HFFc6 (cell line): ENCODE results near the gene NPM1. TPM values are rescaled to one million over a fixed set of nuclear protein-coding genes. Genes with fewer than 3 reads are reported as not detected.

ENCODE experiments used
- DNase-seq: peaks from one replicate; pipeline ENCODE4 v3.0.0-alpha.2; 2018
- H3K27ac Mint-ChIP-seq: 2 replicates; pipeline ENCODE4 v1.8.0; 2020; ENCODE audit warnings: mild to moderate bottlenecking, mixed read lengths
- H3K27me3 Mint-ChIP-seq: 2 replicates; pipeline ENCODE4 v1.8.0; 2021; ENCODE audit warnings: mild to moderate bottlenecking, moderate library complexity, mixed read lengths; ENCODE audit not compliant: insufficient read depth
- H3K36me3 Mint-ChIP-seq: 2 replicates; pipeline ENCODE4 v1.8.0; 2021; ENCODE audit warnings: low read depth, mixed read lengths
- H3K4me1 Mint-ChIP-seq: 2 replicates; pipeline ENCODE4 v1.8.0; 2020; ENCODE audit warnings: low read depth, mixed read lengths
- H3K4me3 Mint-ChIP-seq: 2 replicates; pipeline ENCODE4 v1.8.0; 2020; ENCODE audit warnings: mild to moderate bottlenecking, moderate library complexity, mixed read lengths
- H3K9me3 Mint-ChIP-seq: 2 replicates; pipeline ENCODE4 v1.8.0; 2020; ENCODE audit warnings: mild to moderate bottlenecking, mixed read lengths
- CTCF ChIP-seq: fragments of 200-600 bp; sonication (generic); IDR thresholded peaks from 2 replicates; pipeline ENCODE4 v1.5.0; 2021; ENCODE audit warnings: antibody characterized with exemption, mild to moderate bottlenecking
- microRNA-seq: library from miRNA; unstranded; fragments of <30 nt; microRNA quantifications from one replicate; pipeline ENCODE4, GENCODE V29; 2019
- total RNA-seq, 6 experiments: library from RNA; stranded (reverse); fragmentation: NEBNext Ultra II Directional; extraction: Animal tissue kit (Norgen Biotek cat#: 25700); gene quantifications; 2 replicates in 1 of 6; 3 replicates in 5 of 6; pipeline ENCODE4 v1.2.3, GENCODE V29; 2021

The NPM1 gene
- total RNA-seq, 6 experiments from 2014 or later, result 1,557 to 2,328 (median 1,897) TPM

DNA sequence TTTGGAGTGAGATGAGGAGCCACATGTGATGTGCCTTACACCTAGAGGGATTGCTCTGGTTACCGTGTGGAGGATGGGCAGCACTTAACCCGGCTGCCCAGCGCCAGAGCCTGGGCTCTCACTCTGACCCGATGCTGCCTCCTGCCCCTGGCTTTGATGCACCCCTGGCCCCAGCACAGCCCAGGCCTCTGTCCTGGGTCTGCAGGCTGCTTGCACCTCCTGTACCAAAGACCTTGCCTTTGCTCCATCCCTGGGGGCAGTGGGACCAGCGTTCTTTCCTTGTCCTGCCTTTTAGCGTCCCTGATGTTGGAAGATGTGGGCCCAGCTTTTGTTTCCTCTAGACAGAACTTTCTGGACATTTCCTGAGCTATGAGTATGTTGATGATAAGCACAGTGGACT, 72.2 kb downstream of the NPM1 start:
- Mint-ChIP-seq H3K36me3 (no peaks in the 10 kb centered on the region), H3K27ac (no peak overlapping the region), H3K4me3 (no peak overlapping the region), H3K27me3 (peaks cover 17% of the 10 kb centered on the region), H3K9me3 (no peaks in the 10 kb centered on the region), H3K4me1 (no peaks in the 10 kb centered on the region)
- no peak for TF ChIP-seq CTCF
- DNase-seq, result no peak

Small RNAs within 50 kb of the gene (microRNA-seq; reads per million reads assigned to microRNA genes)
- gene MIR3912, result not detected

Other genes starting within 250 kb of the NPM1 start
- gene TLX3, start 78.6 kb upstream of the NPM1 start, total RNA-seq, result not detected
- gene FGF18, start 31.8 kb downstream of the NPM1 start, total RNA-seq, result under 1 TPM in 2 of 6 experiments, not detected in 4; 0.16 to 0.17 TPM